Mesothelial cell of epicardium (in vitro differentiated cells): ENCODE results near the gene FOXJ3. TPM values are rescaled to one million over a fixed set of nuclear protein-coding genes. Genes with fewer than 3 reads are reported as not detected.

Experiments used
- DNase-seq, 2 experiments: peaks; one replicate each; pipeline ENCODE4 v3.0.0; 2021; ENCODE audit warnings: low spot score in 2 of 2; ENCODE audit not compliant: unreplicated experiment in 2 of 2
- H3K27ac Mint-ChIP-seq: 2 replicates; pipeline ENCODE4 v1.8.0; 2021; ENCODE audit warnings: mixed read lengths
- H3K27me3 Mint-ChIP-seq: 2 replicates; pipeline ENCODE4 v1.8.0; 2021; ENCODE audit warnings: low read depth, mixed read lengths
- H3K36me3 Mint-ChIP-seq: 2 replicates; pipeline ENCODE4 v1.8.0; 2021; ENCODE audit warnings: mixed read lengths
- H3K4me1 Mint-ChIP-seq: 2 replicates; pipeline ENCODE4 v1.8.0; 2021; ENCODE audit warnings: mixed read lengths
- H3K4me3 Mint-ChIP-seq: 2 replicates; pipeline ENCODE4 v1.8.0; 2021; ENCODE audit warnings: mild to moderate bottlenecking, moderate library complexity, mixed read lengths
- H3K9me3 Mint-ChIP-seq: 2 replicates; pipeline ENCODE4 v1.8.0; 2021; ENCODE audit warnings: mixed read lengths
- CTCF ChIP-seq: fragments of 200-600 bp; sonication (generic); IDR thresholded peaks from one replicate; pipeline ENCODE4 v1.5.0; 2021; ENCODE audit warnings: antibody characterized with exemption; ENCODE audit not compliant: unreplicated experiment
- total RNA-seq: library from RNA; stranded (reverse); gene quantifications from 3 replicates; pipeline ENCODE4 v1.2.1, GENCODE V29; 2021

The FOXJ3 gene
- total RNA-seq, 1 donor from 2014 or later, result 79.7 TPM

- Mint-ChIP-seq H3K4me3 (no peak overlapping the region), H3K36me3 (peaks cover 5% of the 10 kb centered on the region), H3K27ac (peak overlapping the region; percentile 22), H3K4me1 (peaks cover 62% of the 10 kb centered on the region), H3K27me3 (no peaks in the 10 kb centered on the region), H3K9me3 (no peaks in the 10 kb centered on the region)
- DNase-seq, result no peak
- no peak for TF ChIP-seq CTCF
These were observed 19.5 kb downstream of the FOXJ3 start for GRCh38 chr1:42315500-42315899.

- no peaks in the 10 kb centered on the region for H3K9me3 Mint-ChIP-seq
- peaks cover 48% of the 10 kb centered on the region for H3K4me1 Mint-ChIP-seq
- H3K27me3 Mint-ChIP-seq, result no peaks in the 10 kb centered on the region
- peaks cover 12% of the 10 kb centered on the region for H3K36me3 Mint-ChIP-seq
- TF ChIP-seq CTCF, result no peak
- H3K4me3 Mint-ChIP-seq, result no peak overlapping the region
- no peak for DNase-seq
- peak overlapping the region; percentile 80 for H3K27ac Mint-ChIP-seq
These were observed 21.1 kb downstream of the FOXJ3 start for GRCh38 chr1:42313970-42314369.

- DNase-seq, result no peak
These were observed 22.3 kb downstream of the FOXJ3 start for GRCh38 chr1:42312576-42313212.

GRCh38 chr1:42311897-42312296 lies 23.1 kb downstream of the FOXJ3 start:
- TF ChIP-seq CTCF, result no peak
- DNase-seq, result no peak
- no peaks in the 10 kb centered on the region for H3K27me3 Mint-ChIP-seq
- H3K36me3 Mint-ChIP-seq, result peaks cover 12% of the 10 kb centered on the region
- no peak overlapping the region for H3K27ac Mint-ChIP-seq
- no peak overlapping the region for H3K4me3 Mint-ChIP-seq
- H3K9me3 Mint-ChIP-seq, result no peaks in the 10 kb centered on the region
- peaks cover 41% of the 10 kb centered on the region for H3K4me1 Mint-ChIP-seq

More at GRCh38 chr1:42312576-42313212, 22.3 kb downstream of the FOXJ3 start:
- Mint-ChIP-seq H3K4me1 (peaks cover 47% of the 10 kb centered on the region), H3K36me3 (peaks cover 12% of the 10 kb centered on the region), H3K9me3 (no peaks in the 10 kb centered on the region), H3K27ac (peak overlapping the region; percentile 48), H3K27me3 (no peaks in the 10 kb centered on the region), H3K4me3 (no peak overlapping the region)
- no peak for TF ChIP-seq CTCF

- no peak for DNase-seq
- Mint-ChIP-seq H3K4me1 (peaks cover 36% of the 10 kb centered on the region), H3K36me3 (peaks cover 12% of the 10 kb centered on the region), H3K27me3 (no peaks in the 10 kb centered on the region), H3K9me3 (no peaks in the 10 kb centered on the region), H3K27ac (peak overlapping the region; percentile 1), H3K4me3 (no peak overlapping the region)
- no peak for TF ChIP-seq CTCF
These were observed 23.9 kb downstream of the FOXJ3 start for GRCh38 chr1:42311138-42311537.

- no peak overlapping the region for H3K4me3 Mint-ChIP-seq
- TF ChIP-seq CTCF, result no peak
- DNase-seq, result no peak
- no peaks in the 10 kb centered on the region for H3K27me3 Mint-ChIP-seq
- H3K9me3 Mint-ChIP-seq, result peaks cover 26% of the 10 kb centered on the region
- peaks cover 43% of the 10 kb centered on the region for H3K36me3 Mint-ChIP-seq
- H3K27ac Mint-ChIP-seq, result peak overlapping the region; percentile 27
- H3K4me1 Mint-ChIP-seq, result peaks cover 3% of the 10 kb centered on the region
These were observed 28.1 kb downstream of the FOXJ3 start for GRCh38 chr1:42306977-42307376.
